A549 treated with GW870086 at 1 μM for 4 hours (cell line): ENCODE data around the gene UBLCP1. TPM values are rescaled to one million over a fixed set of nuclear protein-coding genes. Genes with fewer than 3 reads are reported as not detected.

Source experiments
- total RNA-seq: library from RNA; stranded (reverse); fragments of 200-300 nt; extraction: Qiagen RNA extraction; gene quantifications from 5 replicates; pipeline ENCODE4 v1.2.3, GENCODE V29; 2022; ENCODE audit warnings: low read depth

Gene UBLCP1
- total RNA-seq = 30.3 to 38.3 TPM (median 36.9 TPM) in 5 replicates

GRCh38 chr5:159262859-159263568 lies at the start of gene UBLCP1:
UBLCP1 (plus strand) TSS chr5:159263290; CDS start chr5:159268916, 5,626 bp downstream.

GRCh38 chr5:159330131-159330800 lies 67.2 kb downstream of the UBLCP1 start, which contains the start of gene IL12B:
IL12B (minus strand) TSS chr5:159330487; CDS start chr5:159326782, 3,705 bp downstream.

Other genes with a start within 250 kb of the UBLCP1 start
- gene EBF1, start 163.4 kb upstream of the UBLCP1 start, total RNA-seq = 0.40 to 1.1 TPM (median 0.61 TPM) in 5 replicates
- gene RNF145, start 53.7 kb upstream of the UBLCP1 start, total RNA-seq = 130 to 142 TPM (median 138 TPM) in 5 replicates
- 0.06 to 0.08 TPM (median 0.07 TPM) in 3 of 5 replicates, not detected in the others for gene IL12B, start 67.2 kb downstream of the UBLCP1 start, total RNA-seq